Vagina (tissue), 2 donors: Measurements from ENCODE around the gene PIGX. TPM values are rescaled to one million over a fixed set of nuclear protein-coding genes. Genes with fewer than 3 reads are reported as not detected.

Experiments used
- DNase-seq, 2 donors: peaks; one replicate each; pipeline ENCODE4 v3.0.0-alpha.2; 2017; ENCODE audit errors: extremely low spot score in 2 of 2
- H3K27ac ChIP-seq: fragments of 200-600 bp; sonication (generic); one replicate; pipeline ENCODE4 v1.5.1; 2019
- H3K27me3 ChIP-seq: fragments of 200-600 bp; sonication (generic); one replicate; pipeline ENCODE4 v1.5.1; 2019
- H3K36me3 ChIP-seq, 2 donors: fragments of 200-600 bp; sonication (generic); one replicate each; pipeline ENCODE4 v1.5.1; 2017 to 2019
- H3K4me1 ChIP-seq: fragments of 200-600 bp; sonication (generic); one replicate; pipeline ENCODE4 v1.5.1; 2019
- H3K4me3 ChIP-seq, 2 donors: fragments of 200-600 bp; sonication (generic); 1 replicate in 1 of 2; 2 replicates in 1 of 2; pipeline ENCODE4 v1.5.1; 2016 to 2019
- H3K9me3 ChIP-seq: fragments of 200-600 bp; sonication (generic); one replicate; pipeline ENCODE4 v1.5.1; 2019
- CTCF ChIP-seq, 3 experiments: fragments of 450-650 bp in 2 of 3; fragments of 200-600 bp in 1 of 3; sonication (generic) in 1 of 3; IDR thresholded peaks; one replicate each; pipeline ENCODE4 v1.5.1; 2017 to 2019; ENCODE audit warnings: antibody characterized with exemption in 3 of 3, mild to moderate bottlenecking in 2 of 3, moderate library complexity in 2 of 3
- POLR2A ChIP-seq, 2 donors: fragments of 450-650 bp; IDR thresholded peaks; one replicate each; pipeline ENCODE4 v1.6.1; 2017; ENCODE audit warnings: antibody characterized with exemption in 2 of 2, mild to moderate bottlenecking in 2 of 2, moderate library complexity in 2 of 2
- POLR2AphosphoS5 ChIP-seq, 2 donors: sonication (generic); formaldehyde crosslinking; IDR thresholded peaks; one replicate each; pipeline ENCODE4 v1.9.0; 2017; ENCODE audit warnings: antibody characterized with exemption in 2 of 2, mild to moderate bottlenecking in 2 of 2, low read depth in 1 of 2; ENCODE audit not compliant: insufficient read depth in 1 of 2
- intact Hi-C: fragments of 100-400 bp; cut with DNase I; formaldehyde crosslinking; loops from one replicate; pipeline ENCODE4 v1.15.1; 2023
- total RNA-seq: library from RNA; depleted of rRNA; stranded (reverse); fragments of >200 nt; gene quantifications from one replicate; pipeline ENCODE4 v1.2.3, GENCODE V29; 2016

PIGX gene
- total RNA-seq, 1 donor from 2014 or later: 31.9 TPM

GRCh38 chr3:196749125-196749524 lies 36.9 kb downstream of the PIGX start:
- no peaks in the 10 kb centered on the region for H3K27me3 ChIP-seq
- no peak for TF ChIP-seq POLR2AphosphoS5 (IDR thresholded peaks at IDR 0.05; ENCODE audit: insufficient read depth in 1 of 2, low read depth in 1 of 2)
- no peak for TF ChIP-seq POLR2A (IDR thresholded peaks at IDR 0.05)
- TF ChIP-seq CTCF (IDR thresholded peaks at IDR 0.05): no peak
- no peaks in the 10 kb centered on the region for H3K36me3 ChIP-seq
- intact Hi-C loops: no loop called here
- no peaks in the 10 kb centered on the region for H3K9me3 ChIP-seq
- no peak for DNase-seq
- H3K4me1 ChIP-seq: peaks cover 5% of the 10 kb centered on the region
- no peak overlapping the region for H3K4me3 ChIP-seq
- no peak overlapping the region for H3K27ac ChIP-seq

GRCh38 chr3:196753201-196753600 lies 41.0 kb downstream of the PIGX start:
- TF ChIP-seq POLR2A (IDR thresholded peaks at IDR 0.05) (no peak), CTCF (IDR thresholded peaks at IDR 0.05) (no peak), POLR2AphosphoS5 (IDR thresholded peaks at IDR 0.05; ENCODE audit: insufficient read depth in 1 of 2, low read depth in 1 of 2) (no peak)
- no peak overlapping the region for H3K4me3 ChIP-seq
- H3K36me3 ChIP-seq: peaks cover 0 to 4% of the 10 kb centered on the region in 2 donors
- H3K4me1 ChIP-seq: peaks cover 8% of the 10 kb centered on the region
- H3K9me3 ChIP-seq: peaks cover 4% of the 10 kb centered on the region
- no peak for DNase-seq
- no peak overlapping the region for H3K27ac ChIP-seq
- intact Hi-C loops: no loop called here
- no peaks in the 10 kb centered on the region for H3K27me3 ChIP-seq

GRCh38 chr3:196754091-196754981 lies 42.2 kb downstream of the PIGX start:
- DNase-seq: no peak
- no peaks in the 10 kb centered on the region for H3K27me3 ChIP-seq
- H3K9me3 ChIP-seq: peaks cover 4% of the 10 kb centered on the region
- no peak overlapping the region for H3K27ac ChIP-seq
- intact Hi-C loops: no loop called here
- peaks cover 8% of the 10 kb centered on the region for H3K4me1 ChIP-seq
- no peak overlapping the region for H3K4me3 ChIP-seq
- H3K36me3 ChIP-seq: peaks cover 0 to 4% of the 10 kb centered on the region in 2 donors
- no peak for TF ChIP-seq POLR2A (IDR thresholded peaks at IDR 0.05)
- TF ChIP-seq POLR2AphosphoS5 (IDR thresholded peaks at IDR 0.05; ENCODE audit: insufficient read depth in 1 of 2, low read depth in 1 of 2): no peak
- TF ChIP-seq CTCF (IDR thresholded peaks at IDR 0.05): no peak

- Histone ChIP-seq H3K27me3 (no peaks in the 10 kb centered on the region), H3K36me3 (peaks cover 0 to 4% of the 10 kb centered on the region in 2 donors), H3K27ac (no peak overlapping the region), H3K4me3 (no peak overlapping the region), H3K4me1 (peaks cover 8% of the 10 kb centered on the region), H3K9me3 (peaks cover 4% of the 10 kb centered on the region)
- intact Hi-C loops: no loop called here
- TF ChIP-seq POLR2A (IDR thresholded peaks at IDR 0.05): no peak
- no peak for TF ChIP-seq CTCF (IDR thresholded peaks at IDR 0.05)
- no peak for TF ChIP-seq POLR2AphosphoS5 (IDR thresholded peaks at IDR 0.05; ENCODE audit: insufficient read depth in 1 of 2, low read depth in 1 of 2)
- no peak for DNase-seq
These were observed 44.6 kb downstream of the PIGX start for GRCh38 chr3:196756732-196757131.
